Effector CD8-positive, alpha-beta T cell (primary cell): ENCODE results near the gene APP.
"Not testable (repeated sequence)": the region's sequence is repeated elsewhere in the genome, so short reads cannot be mapped to it uniquely, and the experiment has no call there.

Source experiments
- DNase-seq: peaks from one replicate; lab custom pipeline; 2025; lab: John Stamatoyannopoulos, UW

The APP gene

DNA sequence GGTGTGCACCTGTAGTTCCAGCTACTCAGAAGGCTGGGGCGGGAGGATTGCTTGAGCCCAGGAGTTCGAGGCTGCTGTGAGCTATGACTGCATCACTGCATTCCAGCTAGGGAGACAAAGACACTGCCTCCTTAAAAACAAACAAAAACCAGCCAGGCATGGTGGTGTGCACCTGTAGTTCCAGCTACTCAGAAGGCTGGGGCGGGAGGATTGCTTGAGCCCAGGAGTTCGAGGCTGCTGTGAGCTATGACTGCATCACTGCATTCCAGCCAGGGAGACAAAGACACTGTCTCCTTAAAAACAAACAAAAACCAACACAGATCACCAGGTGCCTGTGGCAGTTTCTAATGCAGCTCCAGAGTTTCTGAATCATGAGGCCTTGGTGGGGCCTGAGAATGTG, 147.2 kb downstream of the APP start:
- not testable (repeated sequence) for DNase-seq

DNA sequence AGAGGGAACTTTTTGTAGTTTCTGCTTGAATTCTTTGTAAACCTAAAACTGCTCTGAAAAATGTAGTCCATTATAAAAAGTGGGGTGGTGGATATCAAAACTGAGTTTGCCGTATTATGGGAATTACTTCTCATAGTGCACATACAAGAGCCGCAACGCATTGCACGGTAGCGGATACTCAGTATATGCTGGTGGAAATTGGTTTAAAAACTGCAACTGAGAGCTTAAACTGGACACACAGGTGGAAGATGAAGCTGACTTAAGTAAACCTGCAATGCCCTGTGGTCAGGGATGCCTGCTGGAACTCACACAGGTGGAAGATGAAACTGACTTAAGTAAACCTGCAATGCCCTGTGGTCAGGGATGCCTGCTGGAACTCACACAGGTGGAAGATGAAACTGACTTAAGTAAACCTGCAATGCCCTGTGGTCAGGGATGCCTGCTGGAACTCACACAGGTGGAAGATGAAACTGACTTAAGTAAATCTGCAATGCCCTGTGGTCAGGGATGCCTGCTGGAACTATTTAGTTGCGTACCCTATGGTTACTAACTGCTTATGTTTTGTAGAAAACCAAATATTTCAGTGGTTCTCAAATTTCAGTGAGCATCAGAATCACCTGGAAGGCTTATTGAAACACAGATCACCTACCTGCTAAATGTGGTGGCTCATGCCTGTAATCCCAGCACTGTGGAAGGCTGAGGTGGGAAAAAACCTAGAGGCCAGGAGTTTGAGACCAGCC, 147.8 kb downstream of the APP start:
- DNase-seq = not testable (repeated sequence)

DNA sequence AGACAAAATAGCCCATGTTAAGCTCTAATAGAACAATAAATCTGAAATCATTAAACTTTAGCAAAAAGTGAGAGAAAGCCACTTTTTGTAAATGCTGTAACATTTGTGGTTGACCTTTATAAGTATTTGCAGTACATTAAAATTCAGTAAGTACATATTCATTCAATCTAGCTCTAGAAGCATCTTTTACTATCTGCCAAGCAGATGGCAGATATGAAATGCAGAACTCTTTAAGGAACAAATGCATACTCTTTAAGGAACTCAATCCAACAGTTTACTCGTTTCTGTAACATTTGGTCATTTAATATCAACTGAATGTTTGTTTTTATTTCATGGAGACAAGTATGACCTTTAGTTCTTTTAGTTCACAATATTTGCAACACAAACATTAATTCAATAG, 150.1 kb downstream of the APP start:
- no peak for DNase-seq

DNA sequence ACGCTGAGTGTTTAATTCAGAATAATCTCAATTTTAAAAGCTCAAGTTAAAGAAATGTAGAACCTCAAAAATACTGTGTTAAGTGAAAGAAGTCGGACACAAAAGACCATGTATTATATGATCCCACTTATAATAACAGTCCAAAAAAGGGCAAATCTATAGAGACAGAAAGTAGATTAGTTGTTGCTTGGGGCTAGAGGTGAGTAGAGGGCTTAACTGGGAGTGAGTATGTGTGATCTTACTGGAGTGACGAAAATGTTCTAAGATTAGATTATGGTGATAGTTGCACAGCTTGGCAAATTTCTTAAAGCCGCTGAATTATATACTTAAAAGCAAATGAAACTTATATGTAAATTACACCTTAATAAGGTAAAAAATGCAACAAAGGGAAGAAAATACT, 150.5 kb downstream of the APP start:
- no peak for DNase-seq

DNA sequence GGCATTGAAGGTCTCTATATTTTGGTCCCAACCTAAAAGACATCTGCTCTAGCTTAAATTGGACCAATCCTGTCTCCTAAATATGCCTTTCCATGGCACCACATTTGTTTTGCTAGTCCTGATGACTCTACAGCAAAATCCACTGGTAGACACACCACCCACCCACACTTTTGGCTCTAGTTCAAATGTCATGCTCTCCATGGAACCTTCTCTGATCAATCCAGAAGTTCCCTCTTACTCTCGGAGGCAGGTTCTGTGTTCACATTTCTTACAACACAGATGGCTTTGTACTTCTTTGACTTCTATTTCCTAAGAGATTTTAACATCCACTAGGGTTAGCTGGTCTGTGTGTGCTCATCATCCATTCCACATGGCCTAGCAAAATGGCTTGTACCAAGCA, 151.3 kb downstream of the APP start:
- no peak for DNase-seq

DNA sequence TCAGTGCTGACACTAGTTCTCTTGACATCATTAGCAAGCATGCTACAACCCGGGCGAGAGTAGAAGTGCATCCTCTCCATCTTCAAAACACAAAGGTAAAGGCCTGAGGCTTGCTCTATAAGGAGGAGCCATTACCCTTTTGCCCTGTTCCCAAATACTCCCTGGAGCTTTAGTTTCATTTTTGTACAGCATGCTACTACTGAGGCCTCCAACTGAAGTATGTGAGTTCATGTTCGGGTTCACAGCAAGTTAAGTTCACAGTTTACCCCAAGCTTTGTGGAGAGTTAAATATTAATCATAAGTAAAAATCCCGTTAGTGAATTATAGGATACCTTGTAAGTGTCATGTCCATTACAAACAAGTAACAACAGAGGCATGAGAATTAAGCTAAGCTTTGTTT, 156.6 kb downstream of the APP start:
- DNase-seq = no peak

DNA sequence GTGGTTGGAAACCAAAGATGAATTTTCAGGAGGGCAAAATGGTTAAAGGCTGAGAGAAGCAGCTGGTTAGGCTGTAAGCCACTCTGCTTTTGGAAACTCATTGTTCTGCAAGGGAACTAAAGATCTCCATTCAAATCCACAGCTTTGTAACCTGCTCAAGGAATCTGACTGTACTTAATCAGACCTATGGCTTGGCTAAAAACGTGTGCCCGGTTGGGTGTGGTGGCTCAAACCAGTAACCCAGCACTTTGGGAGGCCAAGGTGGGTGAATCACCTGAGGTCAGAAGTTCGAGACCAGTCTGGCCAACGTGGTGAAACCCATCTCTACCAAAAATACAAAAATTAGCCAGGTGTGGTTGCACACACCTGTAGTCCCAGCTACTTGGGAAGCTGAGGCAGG, 158.1 kb downstream of the APP start:
- DNase-seq = not testable (repeated sequence)

DNA sequence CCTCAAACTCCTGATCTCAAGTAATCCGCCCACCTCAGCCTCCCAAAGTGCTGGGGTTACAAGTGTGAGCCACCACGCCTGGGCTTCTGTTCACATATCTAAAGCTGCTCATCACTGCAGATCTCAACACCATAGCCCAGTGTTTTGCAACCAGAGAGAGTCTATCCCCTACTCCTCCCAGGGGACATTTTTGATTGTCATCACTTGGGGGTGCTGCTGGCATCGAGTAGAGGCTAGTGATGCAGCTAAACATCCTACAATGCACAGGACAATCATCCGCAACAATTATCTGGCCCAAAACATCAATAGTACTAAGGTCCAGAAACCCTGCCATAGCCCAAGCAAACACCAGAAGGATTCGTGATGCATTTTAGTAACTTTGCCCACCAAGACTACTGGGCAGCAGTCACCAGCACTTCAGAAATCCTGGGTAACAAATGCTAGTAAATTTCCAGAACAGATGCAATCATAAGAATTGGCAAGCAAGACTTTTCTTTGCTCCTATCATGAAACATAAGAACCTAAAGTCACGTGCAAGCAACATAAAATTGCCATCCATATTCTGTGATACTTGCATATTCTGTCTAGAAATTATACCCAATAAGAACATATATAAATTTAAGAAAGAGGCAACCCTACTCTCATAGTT, 159.2 kb downstream of the APP start:
- no peak for DNase-seq

DNA sequence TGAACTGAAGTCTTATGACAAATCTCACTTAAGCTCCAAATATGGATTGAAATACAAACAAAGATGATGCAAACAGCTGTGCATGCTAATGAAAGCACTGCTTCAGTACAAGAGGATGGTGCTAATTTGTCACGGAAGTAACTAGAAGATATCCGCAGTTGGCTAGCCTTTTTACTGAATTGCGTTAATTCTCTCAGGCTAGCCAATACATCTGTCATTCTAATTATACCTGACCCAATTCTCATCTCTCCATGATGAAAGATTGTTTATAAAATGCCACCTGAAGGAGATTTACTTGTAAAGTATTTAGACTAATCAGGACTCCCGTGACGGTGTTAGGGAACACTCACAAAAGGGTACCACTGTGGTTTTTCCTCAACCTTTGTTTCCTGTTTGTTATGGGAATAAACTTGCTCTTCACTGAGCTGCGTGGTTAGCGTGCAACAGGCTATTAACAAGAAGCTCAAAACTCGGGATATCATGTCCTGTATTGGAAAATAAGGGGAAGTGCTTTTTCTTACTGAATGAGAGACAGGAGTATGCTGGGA, 162.5 kb downstream of the APP start:
- DNase-seq = no peak

DNA sequence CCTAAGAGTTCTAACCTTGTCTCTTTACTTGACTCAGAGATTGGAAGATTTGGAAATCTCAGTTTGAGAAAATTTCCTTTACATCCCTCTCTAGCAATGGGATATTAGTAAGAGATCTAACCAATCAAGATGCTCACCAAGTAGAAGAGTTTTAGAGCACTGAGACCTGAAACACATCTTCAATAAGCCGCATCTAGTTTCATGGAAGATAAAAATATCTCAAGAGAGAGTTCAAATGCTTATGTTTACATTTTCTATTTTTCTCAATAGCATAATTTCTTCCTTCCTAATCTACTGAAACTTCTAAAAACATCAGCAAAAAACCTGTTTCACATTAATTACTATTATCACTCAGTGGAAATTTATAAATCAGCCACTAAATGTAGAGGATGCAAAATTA, 165.1 kb downstream of the APP start:
- no peak for DNase-seq

DNA sequence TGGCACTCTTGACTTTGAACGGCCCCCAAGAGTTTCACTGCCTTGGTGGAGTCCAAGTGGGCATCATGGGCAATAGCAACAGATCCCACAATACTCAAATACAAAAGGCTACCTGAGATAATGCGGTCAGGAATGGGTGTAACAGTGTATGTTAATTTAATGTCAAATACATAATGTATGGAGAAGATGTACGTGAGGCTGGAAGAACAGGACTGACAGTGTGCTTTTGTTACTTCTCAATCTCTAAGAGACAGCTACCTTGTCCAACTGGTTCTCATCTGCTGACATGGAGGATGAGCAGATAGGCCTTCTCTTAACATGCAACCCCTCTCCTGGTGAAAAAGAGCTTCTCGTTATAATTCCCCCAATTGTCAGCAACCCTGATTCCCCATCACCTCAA, 167.2 kb downstream of the APP start:
- no peak for DNase-seq

DNA sequence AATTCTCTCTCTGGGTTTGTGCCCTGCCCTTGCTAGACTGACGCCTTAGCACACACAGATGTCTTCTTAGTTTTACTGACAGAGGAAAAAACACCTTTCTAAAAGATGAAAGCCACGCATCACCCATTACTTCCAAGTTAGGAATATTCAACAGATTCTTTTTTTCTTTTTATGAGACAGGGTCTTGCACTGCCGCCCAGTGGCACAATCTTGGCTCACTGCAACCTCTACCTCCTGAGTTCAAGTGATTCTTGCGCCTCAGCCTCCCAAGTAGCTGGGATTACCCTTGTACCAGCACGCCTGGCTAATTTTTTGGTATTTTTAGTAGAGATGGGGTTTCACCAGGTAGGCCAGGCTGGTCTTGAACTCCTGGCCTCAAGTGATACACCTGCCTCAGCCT, 169.2 kb downstream of the APP start:
- no peak for DNase-seq

DNA sequence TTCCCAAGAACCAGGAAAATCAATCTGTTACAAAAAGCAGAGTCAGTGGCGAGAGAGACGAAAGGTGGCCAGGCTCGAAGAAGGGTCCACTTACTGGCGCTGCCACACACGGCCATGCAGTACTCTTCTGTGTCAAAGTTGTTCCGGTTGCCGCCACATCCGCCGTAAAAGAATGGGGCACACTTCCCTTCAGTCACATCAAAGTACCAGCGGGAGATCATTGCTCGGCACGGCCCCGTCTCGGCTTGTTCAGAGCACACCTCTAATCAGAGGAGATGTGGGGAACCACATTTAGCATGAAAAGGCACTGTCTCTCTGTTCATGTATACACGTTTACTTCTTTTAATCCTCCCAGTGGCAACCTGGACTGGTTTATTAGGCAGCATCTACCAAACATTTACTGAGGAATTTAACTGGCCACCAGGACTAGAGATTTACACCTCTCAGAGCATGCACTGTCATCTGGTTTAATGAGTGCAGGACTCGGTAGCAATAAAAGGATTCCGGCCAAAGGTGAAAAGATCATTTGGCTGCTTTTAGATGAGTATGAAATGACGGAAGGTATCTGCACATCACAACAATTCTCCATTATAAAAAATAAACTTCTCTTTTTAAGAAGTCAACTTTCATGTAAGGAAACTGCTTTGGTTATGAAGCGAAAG, 170.5 kb downstream of the APP start:
- no peak for DNase-seq

DNA sequence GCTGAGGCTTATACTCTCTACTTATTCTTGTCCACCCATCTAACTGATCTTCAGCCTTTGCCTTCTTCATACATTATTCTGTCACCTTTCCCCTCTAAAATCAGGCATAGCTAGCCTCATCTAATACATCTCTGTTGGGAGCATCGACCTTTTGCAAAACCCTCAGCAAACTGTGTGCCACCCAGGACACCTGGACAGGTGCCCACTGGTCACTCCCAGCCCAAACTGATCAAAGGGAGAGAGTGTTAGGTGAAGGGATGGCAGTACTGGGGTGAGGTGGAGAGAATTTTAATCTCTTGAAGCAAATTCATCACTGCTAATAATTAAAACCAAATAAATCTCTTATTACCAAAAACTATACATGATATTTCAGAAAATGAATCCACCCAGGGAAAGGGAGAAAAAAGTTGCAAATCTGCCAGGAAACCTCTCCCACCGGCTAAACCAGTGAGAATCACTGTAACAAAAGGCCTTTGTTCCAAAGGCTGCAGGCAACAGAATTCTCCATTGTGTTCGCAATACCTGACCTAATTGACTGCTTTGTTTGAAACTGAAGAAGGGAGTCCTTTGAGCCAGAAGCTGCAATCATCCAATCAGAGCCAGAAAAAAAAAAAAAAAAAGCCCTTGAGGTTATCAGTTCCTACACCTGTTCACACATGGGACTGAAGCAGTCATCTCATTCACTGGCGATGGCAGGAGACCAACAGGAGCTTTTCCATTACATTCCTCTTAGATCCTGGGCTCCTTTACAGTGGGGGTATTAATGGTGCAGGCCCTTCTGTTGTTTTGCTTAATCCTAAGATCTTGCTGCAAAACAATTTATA, 172.6 kb downstream of the APP start:
- DNase-seq = no peak

DNA sequence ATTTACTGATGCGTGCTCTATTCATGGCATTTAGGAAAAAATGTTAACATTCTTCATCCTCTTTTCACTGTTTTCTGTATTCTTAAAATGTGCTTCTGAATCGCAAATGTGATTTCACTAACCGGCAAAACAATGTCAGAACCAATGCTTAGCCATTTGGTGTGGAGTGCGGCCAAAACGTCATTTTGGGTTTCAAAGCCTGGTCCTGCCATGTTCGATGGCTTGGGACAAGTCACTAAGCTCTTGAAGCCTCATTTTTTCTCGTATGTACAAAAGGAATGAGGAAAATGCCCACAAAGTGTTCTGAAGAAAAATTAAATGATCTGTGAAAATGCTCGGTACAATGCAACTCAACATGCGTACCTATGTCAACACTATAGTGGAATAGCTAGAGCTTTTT, 175.3 kb downstream of the APP start:
- DNase-seq = no peak

DNA sequence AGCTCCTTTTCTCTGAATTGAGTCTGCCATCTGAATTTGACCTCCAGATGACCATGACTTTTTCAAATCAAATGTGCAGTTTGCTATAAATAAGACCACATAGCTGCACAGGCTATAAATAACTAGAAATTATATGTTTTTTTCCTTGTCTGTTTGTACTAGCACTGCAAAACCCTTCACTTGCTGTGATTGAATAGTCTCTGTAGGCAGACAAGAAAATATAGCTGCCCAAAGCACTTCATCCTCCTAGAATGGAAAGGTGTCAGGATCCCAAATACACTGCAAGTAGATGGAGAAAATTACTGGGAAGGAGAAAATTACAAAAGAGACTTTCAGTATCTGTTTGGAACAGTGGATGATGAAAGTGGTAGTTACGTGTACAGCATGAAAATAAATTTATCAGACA, 175.8 kb downstream of the APP start:
- DNase-seq = no peak

DNA sequence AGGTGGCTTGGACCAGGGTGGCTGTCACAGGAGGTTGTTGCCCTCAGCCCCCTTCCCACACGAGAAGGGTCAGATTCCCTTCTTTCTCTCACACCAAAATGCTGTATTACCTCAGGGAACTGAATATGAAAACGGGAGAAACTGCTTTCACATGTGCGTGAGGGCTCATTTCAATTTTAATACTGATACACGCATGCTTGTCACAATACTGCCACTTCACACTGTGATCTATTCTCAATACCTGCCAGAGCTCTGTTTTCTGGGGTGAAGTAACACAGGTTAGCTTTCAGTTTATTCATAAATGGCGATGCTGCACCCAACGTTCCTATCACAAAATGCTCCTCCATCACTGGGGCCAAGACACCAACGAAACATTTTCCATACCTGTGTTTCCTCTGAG, 181.8 kb downstream of the APP start:
- DNase-seq = no peak

DNA sequence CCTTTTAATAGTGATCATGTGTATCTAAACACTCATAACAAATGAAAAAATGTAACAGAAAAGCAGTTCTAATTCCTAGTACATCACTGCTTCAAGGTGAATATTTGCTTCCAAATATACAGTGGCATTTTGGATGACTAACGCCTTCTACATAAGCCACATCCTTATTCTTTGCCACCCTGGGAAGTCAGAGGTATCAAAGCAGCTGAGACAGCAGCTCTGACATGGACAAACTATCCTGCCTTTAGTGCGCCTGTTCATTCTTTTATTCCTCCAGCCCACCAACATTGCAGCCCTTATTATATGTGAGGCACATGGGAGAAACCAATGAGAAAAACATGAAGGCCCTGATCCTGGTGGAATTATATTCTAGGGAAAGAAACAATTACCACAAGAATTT, 183.0 kb downstream of the APP start:
- no peak for DNase-seq

DNA sequence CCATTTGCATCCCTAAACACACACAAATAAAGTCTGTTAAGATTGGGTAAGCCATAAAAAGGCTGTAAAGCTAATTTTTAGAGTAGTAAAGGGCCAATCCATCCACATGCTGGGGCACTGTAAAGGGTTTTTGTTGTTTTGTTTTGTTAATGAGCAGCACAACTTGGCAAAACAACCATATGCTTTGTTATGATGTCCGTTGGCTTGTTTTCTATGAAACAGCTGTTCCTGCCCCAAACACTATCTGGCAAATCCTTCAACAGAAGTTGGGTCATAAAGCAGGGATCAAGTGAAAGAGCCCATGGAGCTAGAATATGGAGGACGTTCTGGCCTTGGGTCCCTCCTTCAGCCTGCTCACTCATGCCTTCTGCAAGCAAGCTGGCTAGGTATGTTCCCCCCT, 183.6 kb downstream of the APP start:
- DNase-seq = no peak

DNA sequence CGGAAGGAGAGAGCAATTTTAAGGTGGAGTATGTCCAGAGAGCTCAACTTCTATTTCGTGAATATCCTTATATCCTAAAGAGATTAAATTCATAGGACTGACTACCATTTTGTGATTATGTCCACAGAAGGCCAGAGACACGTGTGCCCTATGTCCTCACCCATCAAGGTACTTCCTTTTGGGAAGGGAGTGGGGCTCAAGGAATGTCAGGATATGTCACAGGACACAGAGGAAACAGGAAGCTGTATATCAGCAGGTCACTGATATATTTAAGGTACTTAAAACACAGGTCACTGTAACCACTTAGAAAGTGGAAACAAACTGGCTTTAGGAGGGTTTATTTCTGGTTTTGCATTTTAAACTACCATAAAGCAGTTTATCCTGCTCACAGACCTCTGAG, 184.6 kb downstream of the APP start:
- no peak for DNase-seq

DNA sequence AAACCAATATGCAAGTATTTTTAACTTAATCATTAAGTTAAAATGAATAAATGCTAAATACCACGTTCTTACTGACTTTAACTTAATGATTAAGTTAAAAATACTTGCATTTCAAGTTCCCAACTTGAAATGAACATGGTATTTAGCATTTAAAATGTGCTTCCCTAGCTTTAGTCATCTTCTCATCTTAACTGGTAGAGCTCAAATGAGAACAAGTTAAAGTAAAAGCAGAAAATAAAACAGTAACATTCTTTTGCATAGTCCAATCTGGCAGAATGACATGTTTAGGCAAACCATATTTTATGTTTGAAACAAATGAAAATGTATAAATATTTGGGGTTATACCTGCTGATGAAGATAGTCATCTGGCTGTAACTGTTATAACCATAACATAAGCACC, 186.0 kb downstream of the APP start:
- DNase-seq = no peak

DNA sequence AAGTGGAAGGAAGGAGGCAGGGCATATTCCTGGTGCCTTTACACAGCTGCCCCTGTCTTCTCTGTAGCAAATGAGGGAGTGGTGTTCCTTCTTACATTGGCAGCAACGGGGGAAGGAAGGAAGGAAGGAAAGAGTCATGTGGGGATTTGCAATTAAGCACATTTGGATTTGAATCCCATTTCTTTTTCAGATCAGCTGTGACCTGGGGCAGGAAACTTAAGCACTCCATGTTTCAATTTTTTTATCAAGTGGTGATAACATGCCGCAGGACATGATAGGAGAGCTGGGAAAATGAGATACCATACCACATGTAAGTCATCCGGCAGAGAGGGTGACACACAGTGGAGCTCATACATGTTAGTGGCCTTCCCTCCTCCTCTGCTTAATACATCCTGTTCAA, 186.8 kb downstream of the APP start:
- DNase-seq = no peak
